ENCODE data around the gene IL20RB. TPM values are rescaled to one million over a fixed set of nuclear protein-coding genes. Genes with fewer than 3 reads are reported as not detected.

Gene IL20RB
- total and polyA plus RNA-seq, 2 of the 13 experiments (the other 11 are each of a cell fraction or from before 2014, with no cell fraction given), result 0.22 to 0.32 TPM

DNA sequence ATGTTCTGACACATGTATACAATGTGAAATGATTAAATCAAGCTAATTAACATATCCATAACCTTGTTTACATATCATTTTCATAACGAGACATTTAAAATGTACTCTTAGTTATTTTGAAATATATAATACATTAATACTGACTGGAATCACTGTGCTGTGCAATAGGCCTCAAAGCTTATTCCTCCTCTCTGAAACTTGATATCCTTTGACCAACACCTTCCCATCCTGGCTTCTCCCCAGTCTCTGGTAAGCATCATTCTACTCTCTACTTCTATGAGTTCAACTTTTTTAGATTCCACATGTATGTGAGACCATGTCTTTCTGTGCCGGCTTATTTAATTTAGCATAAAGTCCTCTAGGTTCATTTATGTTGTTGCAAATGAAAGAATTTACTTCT, 47.1 kb upstream of the IL20RB start:
- whole genome bisulfite sequencing (ENCODE audit: low lambda C conversion rate), result 97% methylated on average over 2 of the region's 2 CpGs
- FAIRE-seq, result no peak
- no peak overlapping the region for H3K4me3 ChIP-seq (replicated peaks in 1 of 3; ENCODE audit: insufficient read depth in 1 of 3, low read depth in 2 of 3, low read length in 3 of 3)
- no peak for ATAC-seq
- H3K79me2 ChIP-seq (ENCODE audit: insufficient read depth, low read length), result peaks cover 88% of the 10 kb centered on the region
- no peak overlapping the region for H2AFZ ChIP-seq (ENCODE audit: low read length)
- H4K20me1 ChIP-seq (ENCODE audit: insufficient read depth, low read length), result peaks cover 15% of the 10 kb centered on the region
- CTCF ChIA-PET (ENCODE audit: low intra/inter-chr PET ratio, low total read pairs), result no interaction called here
- in situ Hi-C loops (cut with HindIII; ENCODE audit: extremely low pct_ligation_motif_present, low pct_unique_long_range_greater_than_20kb) (no loop called here), intact Hi-C loops (cut with micrococcal nuclease; ENCODE audit: unreplicated experiment) (no loop called here)
- no peak overlapping the region for H3K27ac ChIP-seq (ENCODE audit: extremely low read length, insufficient read depth, low read length)
- BruUV-seq (replicated peaks), result no TSS peak
- H3K27me3 ChIP-seq (ENCODE audit: control insufficient read depth in 1 of 2, insufficient read depth in 2 of 2, low read length in 2 of 2), result no peaks in the 10 kb centered on the region
- POLR2A ChIA-PET, result no interaction called here
- H3K9ac ChIP-seq (ENCODE audit: insufficient read depth, low read depth, low read length), result no peak overlapping the region
- H3K4me1 ChIP-seq (ENCODE audit: insufficient read depth, low read length), result peaks cover 14% of the 10 kb centered on the region
- no peak for TF ChIP-seq TCF12 (IDR thresholded peaks at IDR 0.05)
- no peak for TF ChIP-seq TCF12 (CRISPR knock-in tag; IDR thresholded peaks at IDR 0.05)
- TF ChIP-seq NR1H2 (CRISPR knock-in tag; IDR thresholded peaks at IDR 0.05; ENCODE audit: borderline replicate concordance, low read depth), result no peak
- TF ChIP-seq NR2F1 (CRISPR knock-in tag; IDR thresholded peaks at IDR 0.05), result no peak
- TF ChIP-seq KAT7 (CRISPR knock-in tag; IDR thresholded peaks at IDR 0.05; ENCODE audit: borderline replicate concordance), result no peak
- TF ChIP-seq ISX (CRISPR knock-in tag; conservative IDR thresholded peaks at IDR 0.05), result no peak
- TF ChIP-seq KDM1A (CRISPR knock-in tag; IDR thresholded peaks at IDR 0.05), result no peak
- TF ChIP-seq ZNF724P (CRISPR knock-in tag; IDR thresholded peaks at IDR 0.05; ENCODE audit: borderline replicate concordance), result no peak
- no peak for TF ChIP-seq ZNF672 (CRISPR knock-in tag; IDR thresholded peaks at IDR 0.05)
- TF ChIP-seq, protein P1, sequence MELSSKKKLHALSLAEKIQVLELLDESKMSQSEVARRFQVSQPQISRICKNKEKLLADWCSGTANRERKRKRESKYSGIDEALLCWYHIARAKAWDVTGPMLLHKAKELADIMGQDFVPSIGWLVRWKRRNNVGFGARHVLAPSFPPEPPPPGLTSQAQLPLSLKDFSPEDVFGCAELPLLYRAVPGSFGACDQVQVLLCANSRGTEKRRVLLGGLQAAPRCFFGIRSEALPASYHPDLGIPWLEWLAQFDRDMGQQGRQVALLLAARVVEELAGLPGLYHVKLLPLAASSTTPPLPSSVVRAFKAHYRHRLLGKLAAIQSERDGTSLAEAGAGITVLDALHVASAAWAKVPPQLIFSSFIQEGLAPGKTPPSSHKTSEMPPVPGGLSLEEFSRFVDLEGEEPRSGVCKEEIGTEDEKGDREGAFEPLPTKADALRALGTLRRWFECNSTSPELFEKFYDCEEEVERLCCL (CRISPR knock-in tag; IDR thresholded peaks at IDR 0.05; ENCODE audit: borderline replicate concordance), result no peak
- no peak for TF ChIP-seq KDM2A (CRISPR knock-in tag; IDR thresholded peaks at IDR 0.05; ENCODE audit: borderline replicate concordance, low read depth)
- no peak for TF ChIP-seq GABPA (IDR thresholded peaks at IDR 0.05; ENCODE audit: low read depth, low read length)
- TF ChIP-seq GABPA (CRISPR knock-in tag; IDR thresholded peaks at IDR 0.05; ENCODE audit: low read depth), result no peak
- TF ChIP-seq ZBTB20 (CRISPR knock-in tag; IDR thresholded peaks at IDR 0.05; ENCODE audit: borderline replicate concordance, low read depth), result no peak
- TF ChIP-seq, protein P2, sequence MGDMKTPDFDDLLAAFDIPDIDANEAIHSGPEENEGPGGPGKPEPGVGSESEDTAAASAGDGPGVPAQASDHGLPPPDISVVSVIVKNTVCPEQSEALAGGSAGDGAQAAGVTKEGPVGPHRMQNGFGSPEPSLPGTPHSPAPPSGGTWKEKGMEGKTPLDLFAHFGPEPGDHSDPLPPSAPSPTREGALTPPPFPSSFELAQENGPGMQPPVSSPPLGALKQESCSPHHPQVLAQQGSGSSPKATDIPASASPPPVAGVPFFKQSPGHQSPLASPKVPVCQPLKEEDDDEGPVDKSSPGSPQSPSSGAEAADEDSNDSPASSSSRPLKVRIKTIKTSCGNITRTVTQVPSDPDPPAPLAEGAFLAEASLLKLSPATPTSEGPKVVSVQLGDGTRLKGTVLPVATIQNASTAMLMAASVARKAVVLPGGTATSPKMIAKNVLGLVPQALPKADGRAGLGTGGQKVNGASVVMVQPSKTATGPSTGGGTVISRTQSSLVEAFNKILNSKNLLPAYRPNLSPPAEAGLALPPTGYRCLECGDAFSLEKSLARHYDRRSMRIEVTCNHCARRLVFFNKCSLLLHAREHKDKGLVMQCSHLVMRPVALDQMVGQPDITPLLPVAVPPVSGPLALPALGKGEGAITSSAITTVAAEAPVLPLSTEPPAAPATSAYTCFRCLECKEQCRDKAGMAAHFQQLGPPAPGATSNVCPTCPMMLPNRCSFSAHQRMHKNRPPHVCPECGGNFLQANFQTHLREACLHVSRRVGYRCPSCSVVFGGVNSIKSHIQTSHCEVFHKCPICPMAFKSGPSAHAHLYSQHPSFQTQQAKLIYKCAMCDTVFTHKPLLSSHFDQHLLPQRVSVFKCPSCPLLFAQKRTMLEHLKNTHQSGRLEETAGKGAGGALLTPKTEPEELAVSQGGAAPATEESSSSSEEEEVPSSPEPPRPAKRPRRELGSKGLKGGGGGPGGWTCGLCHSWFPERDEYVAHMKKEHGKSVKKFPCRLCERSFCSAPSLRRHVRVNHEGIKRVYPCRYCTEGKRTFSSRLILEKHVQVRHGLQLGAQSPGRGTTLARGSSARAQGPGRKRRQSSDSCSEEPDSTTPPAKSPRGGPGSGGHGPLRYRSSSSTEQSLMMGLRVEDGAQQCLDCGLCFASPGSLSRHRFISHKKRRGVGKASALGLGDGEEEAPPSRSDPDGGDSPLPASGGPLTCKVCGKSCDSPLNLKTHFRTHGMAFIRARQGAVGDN (CRISPR knock-in tag; IDR thresholded peaks at IDR 0.05), result no peak
- no peak for TF ChIP-seq ZNF879 (CRISPR knock-in tag; IDR thresholded peaks at IDR 0.05)
- no peak for TF ChIP-seq EED (CRISPR knock-in tag; IDR thresholded peaks at IDR 0.05)
- TF ChIP-seq TARDBP (CRISPR knock-in tag; IDR thresholded peaks at IDR 0.05), result no peak
- TF ChIP-seq, protein P3, sequence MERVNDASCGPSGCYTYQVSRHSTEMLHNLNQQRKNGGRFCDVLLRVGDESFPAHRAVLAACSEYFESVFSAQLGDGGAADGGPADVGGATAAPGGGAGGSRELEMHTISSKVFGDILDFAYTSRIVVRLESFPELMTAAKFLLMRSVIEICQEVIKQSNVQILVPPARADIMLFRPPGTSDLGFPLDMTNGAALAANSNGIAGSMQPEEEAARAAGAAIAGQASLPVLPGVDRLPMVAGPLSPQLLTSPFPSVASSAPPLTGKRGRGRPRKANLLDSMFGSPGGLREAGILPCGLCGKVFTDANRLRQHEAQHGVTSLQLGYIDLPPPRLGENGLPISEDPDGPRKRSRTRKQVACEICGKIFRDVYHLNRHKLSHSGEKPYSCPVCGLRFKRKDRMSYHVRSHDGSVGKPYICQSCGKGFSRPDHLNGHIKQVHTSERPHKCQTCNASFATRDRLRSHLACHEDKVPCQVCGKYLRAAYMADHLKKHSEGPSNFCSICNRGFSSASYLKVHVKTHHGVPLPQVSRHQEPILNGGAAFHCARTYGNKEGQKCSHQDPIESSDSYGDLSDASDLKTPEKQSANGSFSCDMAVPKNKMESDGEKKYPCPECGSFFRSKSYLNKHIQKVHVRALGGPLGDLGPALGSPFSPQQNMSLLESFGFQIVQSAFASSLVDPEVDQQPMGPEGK (CRISPR knock-in tag; IDR thresholded peaks at IDR 0.05), result no peak
- no peak for TF ChIP-seq ZNF775 (CRISPR knock-in tag; IDR thresholded peaks at IDR 0.05; ENCODE audit: borderline replicate concordance)
- H3K4me2 ChIP-seq (ENCODE audit: low read depth, low read length), result no peak overlapping the region
- no peaks in the 10 kb centered on the region for H3K9me3 ChIP-seq (ENCODE audit: low read length)
- DNase-seq (ENCODE audit: low spot score), result no peak
- no peaks in the 10 kb centered on the region for H3K36me3 ChIP-seq (replicated peaks in 1 of 2; ENCODE audit: control insufficient read depth in 1 of 2, insufficient read depth in 2 of 2, low read length in 2 of 2)

Measured in HepG2 (cell line).